H1 (cell line): Measurements from ENCODE around the gene CCDC174.

Experiments
- CREB1 ChIP-seq: IDR thresholded peaks from 2 replicates; pipeline ENCODE4 v1.6.1; 2012; ENCODE audit warnings: inconsistent platforms
- CTCF ChIP-seq, 3 experiments: IDR thresholded peaks; 1 replicate in 2 of 3; 2 replicates in 1 of 3; pipeline versions ENCODE4 v1.5.1 to v1.6.1; 2011; ENCODE audit warnings: low read length in 3 of 3, mild to moderate bottlenecking in 3 of 3, inconsistent platforms in 2 of 3, low read depth in 1 of 3, moderate library complexity in 1 of 3; ENCODE audit not compliant: insufficient read depth in 1 of 3; ENCODE audit errors: control extremely low read depth in 1 of 3
- GABPA ChIP-seq: IDR thresholded peaks from 2 replicates; pipeline ENCODE4 v1.6.1; 2011; ENCODE audit warnings: mild to moderate bottlenecking, low read length, moderate library complexity, borderline replicate concordance; ENCODE audit not compliant: insufficient read depth
- HDAC6 ChIP-seq: IDR thresholded peaks from one replicate; pipeline ENCODE4 v1.7.1; 2012; ENCODE audit warnings: low read depth, mild to moderate bottlenecking, inconsistent platforms, low read length, moderate library complexity
- JUND ChIP-seq: IDR thresholded peaks from 2 replicates; pipeline ENCODE4 v1.6.1; 2011; ENCODE audit warnings: mild to moderate bottlenecking, improper control_type of control experiment, low read length
- KDM1A ChIP-seq: fragments of 200-600, 300-600 bp; sonication (generic); IDR thresholded peaks from 2 replicates; pipeline ENCODE4 v1.7.1; 2016; ENCODE audit warnings: mild to moderate bottlenecking, low read length, borderline replicate concordance
- MAFK ChIP-seq: IDR thresholded peaks from 2 replicates; pipeline ENCODE4 v1.6.1; 2012; ENCODE audit warnings: low read depth, mild to moderate bottlenecking, improper control_type of control experiment, low read length
- POLR2A ChIP-seq, 2 experiments: IDR thresholded peaks; 1 replicate in 1 of 2; 2 replicates in 1 of 2; pipeline ENCODE4 v1.6.1; 2011; ENCODE audit warnings: low read depth in 2 of 2, low read length in 2 of 2, mild to moderate bottlenecking in 2 of 2; ENCODE audit errors: control extremely low read depth in 1 of 2
- POLR2AphosphoS5 ChIP-seq: IDR thresholded peaks from 2 replicates; pipeline ENCODE4 v1.6.1; 2011; ENCODE audit warnings: low read depth, low read length
- USF2 ChIP-seq: IDR thresholded peaks from 2 replicates; pipeline ENCODE4 v1.6.1; 2011; ENCODE audit warnings: low read length, improper control_type of control experiment

GRCh38 chr3:14640734-14641133 lies 10.8 kb upstream of the CCDC174 start:
- TF ChIP-seq MAFK, result no peak
- no peak for TF ChIP-seq CREB1
- no peak for TF ChIP-seq POLR2AphosphoS5
- no peak for TF ChIP-seq HDAC6
- TF ChIP-seq CTCF (IDR thresholded peaks at IDR 0.05; ENCODE audit: control extremely low read depth in 1 of 3, insufficient read depth in 1 of 3, low read depth in 1 of 3, low read length in 3 of 3), result no peak
- TF ChIP-seq GABPA, result no peak
- TF ChIP-seq USF2, result no peak
- no peak for TF ChIP-seq JUND
- no peak for TF ChIP-seq KDM1A
- no peak for TF ChIP-seq POLR2A (IDR thresholded peaks at IDR 0.05; ENCODE audit: control extremely low read depth in 1 of 2, low read depth in 2 of 2, low read length in 2 of 2)
